OCI-LY3 (cell line): ENCODE data around the gene CACNA2D2.
A peak's percentile ranks its signal among the peaks of the same experiment; 100 is the strongest.
"Not testable (repeated sequence)": the region's sequence is repeated elsewhere in the genome, so short reads cannot be mapped to it uniquely, and the experiment has no call there.

Experiments used
- H2AFZ ChIP-seq: fragments of 200-600, 300-600 bp; shearing (Covaris generic); 2 replicates; pipeline ENCODE4 v1.6.0; 2014; ENCODE audit warnings: antibody characterized with exemption, low read depth, low read length
- H3K27ac ChIP-seq: fragments of 200-600, 300-600 bp; sonication (generic); 2 replicates; pipeline ENCODE4 v1.5.1; 2014; ENCODE audit warnings: mild to moderate bottlenecking, low read length, moderate library complexity, mixed read lengths
- H3K27me3 ChIP-seq: fragments of 200-600, 300-600 bp; sonication (generic); 2 replicates; pipeline ENCODE4 v1.6.1; 2014; ENCODE audit warnings: low read depth, low read length, mixed read lengths
- H3K36me3 ChIP-seq: fragments of 200-600, 300-600 bp; sonication (generic); replicated peaks from 2 replicates; pipeline ENCODE3; 2014; ENCODE audit warnings: low read depth, low read length, mixed read lengths
- H3K4me1 ChIP-seq: fragments of 300-600, 200-600 bp; sonication (generic); 2 replicates; pipeline ENCODE4 v1.6.1; 2014; ENCODE audit warnings: low read length, mixed read lengths
- H3K4me2 ChIP-seq: fragments of 200-600, 300-600 bp; sonication (generic); 2 replicates; pipeline ENCODE4 v1.6.1; 2014; ENCODE audit warnings: low read length, mixed read lengths
- H3K4me3 ChIP-seq: fragments of 300-600, 200-600 bp; sonication (generic); 2 replicates; pipeline ENCODE4 v1.5.1; 2014; ENCODE audit warnings: antibody characterized with exemption, mild to moderate bottlenecking, low read length, moderate library complexity
- H3K79me2 ChIP-seq: fragments of 300-600, 200-600 bp; shearing (Covaris generic); 2 replicates; pipeline ENCODE4 v1.6.1; 2014; ENCODE audit warnings: mild to moderate bottlenecking, low read length, mixed read lengths
- H3K9ac ChIP-seq: fragments of 300-600, 200-600 bp; shearing (Covaris generic); 2 replicates; pipeline ENCODE4 v1.6.0; 2014; ENCODE audit warnings: mild to moderate bottlenecking, low read length, moderate library complexity
- H3K9me3 ChIP-seq: fragments of 200-600, 300-600 bp; shearing (Covaris generic); 2 replicates; pipeline ENCODE4 v1.6.1; 2014; ENCODE audit warnings: low read length, mixed read lengths; ENCODE audit not compliant: insufficient read depth
- H4K20me1 ChIP-seq: fragments of 200-600, 300-600 bp; sonication (generic); 2 replicates; pipeline ENCODE4 v1.6.1; 2016; ENCODE audit warnings: low read length, mixed read lengths; ENCODE audit not compliant: insufficient read depth
- EZH2phosphoT487 ChIP-seq: fragments of 200-600 bp; shearing (Covaris generic); IDR thresholded peaks from 2 replicates; pipeline ENCODE4 v1.6.1; 2018; ENCODE audit warnings: antibody characterized with exemption, mixed run types, low read depth
- TF ChIP-seq, protein P1 (sequence below): fragments of 200-600, 300-600 bp; sonication (generic); IDR thresholded peaks from 2 replicates; pipeline ENCODE4 v1.5.1; 2014; ENCODE audit warnings: antibody characterized with exemption, low read length, low read depth

Gene CACNA2D2

DNA sequence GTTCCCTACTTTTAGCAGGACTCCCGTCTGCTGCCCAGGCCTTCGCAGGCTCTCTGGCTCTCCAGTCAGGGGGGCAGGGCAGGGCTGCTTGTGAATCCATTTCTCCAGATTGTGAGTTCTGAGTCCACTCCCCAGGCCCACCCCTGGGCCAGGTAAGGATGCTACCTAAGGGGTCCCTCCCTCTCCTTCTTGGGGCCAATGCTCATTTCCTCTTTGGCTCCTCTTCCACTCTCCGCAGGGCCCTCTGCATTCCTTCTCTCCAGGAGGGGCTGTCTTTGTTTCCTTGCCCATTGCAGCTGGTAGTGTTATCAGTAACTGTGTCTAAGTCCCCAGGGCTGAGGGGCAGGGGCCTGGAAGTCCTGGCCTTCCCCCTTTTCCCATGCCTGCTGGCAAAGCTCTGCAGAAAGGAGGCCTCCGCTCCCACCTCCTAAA is 13.0 kb upstream of the CACNA2D2 start:
- H3K79me2 ChIP-seq = no peaks in the 10 kb centered on the region
- peaks cover 11% of the 10 kb centered on the region for H3K4me1 ChIP-seq
- no peaks in the 10 kb centered on the region for H4K20me1 ChIP-seq
- H3K9me3 ChIP-seq = no peaks in the 10 kb centered on the region
- no peak overlapping the region for H2AFZ ChIP-seq
- TF ChIP-seq EZH2phosphoT487 = no peak
- TF ChIP-seq, protein P1, sequence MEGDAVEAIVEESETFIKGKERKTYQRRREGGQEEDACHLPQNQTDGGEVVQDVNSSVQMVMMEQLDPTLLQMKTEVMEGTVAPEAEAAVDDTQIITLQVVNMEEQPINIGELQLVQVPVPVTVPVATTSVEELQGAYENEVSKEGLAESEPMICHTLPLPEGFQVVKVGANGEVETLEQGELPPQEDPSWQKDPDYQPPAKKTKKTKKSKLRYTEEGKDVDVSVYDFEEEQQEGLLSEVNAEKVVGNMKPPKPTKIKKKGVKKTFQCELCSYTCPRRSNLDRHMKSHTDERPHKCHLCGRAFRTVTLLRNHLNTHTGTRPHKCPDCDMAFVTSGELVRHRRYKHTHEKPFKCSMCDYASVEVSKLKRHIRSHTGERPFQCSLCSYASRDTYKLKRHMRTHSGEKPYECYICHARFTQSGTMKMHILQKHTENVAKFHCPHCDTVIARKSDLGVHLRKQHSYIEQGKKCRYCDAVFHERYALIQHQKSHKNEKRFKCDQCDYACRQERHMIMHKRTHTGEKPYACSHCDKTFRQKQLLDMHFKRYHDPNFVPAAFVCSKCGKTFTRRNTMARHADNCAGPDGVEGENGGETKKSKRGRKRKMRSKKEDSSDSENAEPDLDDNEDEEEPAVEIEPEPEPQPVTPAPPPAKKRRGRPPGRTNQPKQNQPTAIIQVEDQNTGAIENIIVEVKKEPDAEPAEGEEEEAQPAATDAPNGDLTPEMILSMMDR = no peak
- no peak overlapping the region for H3K4me3 ChIP-seq
- no peak overlapping the region for H3K27ac ChIP-seq
- no peak overlapping the region for H3K4me2 ChIP-seq
- no peak overlapping the region for H3K9ac ChIP-seq
- H3K36me3 ChIP-seq = no peaks in the 10 kb centered on the region
- peaks cover 27% of the 10 kb centered on the region for H3K27me3 ChIP-seq

DNA sequence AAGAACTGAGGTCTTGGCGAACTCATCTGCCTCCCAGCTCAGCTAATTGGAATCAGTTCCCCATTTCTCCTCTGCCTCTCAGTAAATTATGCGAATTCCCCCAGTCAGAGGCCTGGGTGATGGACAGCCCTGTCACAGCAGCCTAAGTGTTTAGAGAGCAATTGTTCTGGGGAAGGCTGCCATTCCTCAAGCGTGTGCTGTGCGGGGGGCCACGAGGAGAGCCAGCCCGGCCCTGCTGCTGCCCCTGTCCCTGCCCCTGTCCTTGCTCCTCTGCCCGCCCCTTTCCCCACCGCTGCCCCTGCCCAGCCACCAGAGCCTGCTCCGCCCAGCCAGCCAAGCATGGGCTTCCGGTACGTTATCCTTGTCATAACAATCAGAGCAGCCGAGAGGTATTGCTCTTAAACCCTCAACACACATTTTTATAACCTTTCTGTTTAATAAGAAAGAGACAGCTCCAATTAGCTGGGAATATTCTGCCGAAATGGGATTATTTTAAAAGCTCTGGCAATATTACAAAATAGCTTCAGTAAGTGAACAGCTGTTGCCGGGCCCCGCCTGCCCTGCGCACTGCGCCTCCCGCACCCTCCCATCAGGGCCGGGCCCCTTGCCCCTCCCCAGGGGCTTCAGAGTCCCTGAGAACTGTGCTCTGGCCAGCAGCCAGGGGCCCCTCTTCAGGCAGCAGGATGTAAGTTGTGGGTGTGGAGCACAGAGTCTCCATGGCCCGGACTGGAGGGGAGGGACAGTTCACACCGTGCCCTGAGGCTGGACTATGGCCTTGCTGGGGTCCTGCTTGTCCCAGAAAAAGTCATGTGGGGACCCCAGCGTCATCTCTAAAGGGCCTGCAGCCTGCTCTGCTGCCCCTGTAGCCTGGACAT is 12.4 kb upstream of the CACNA2D2 start:
- Histone ChIP-seq H3K9me3 (no peaks in the 10 kb centered on the region), H3K9ac (no peak overlapping the region), H3K27me3 (peaks cover 21% of the 10 kb centered on the region), H3K4me2 (peak overlapping the region; percentile 21), H3K4me1 (peaks cover 11% of the 10 kb centered on the region), H2AFZ (no peak overlapping the region), H3K4me3 (no peak overlapping the region), H3K36me3 (no peaks in the 10 kb centered on the region), H4K20me1 (no peaks in the 10 kb centered on the region), H3K27ac (no peak overlapping the region), H3K79me2 (no peaks in the 10 kb centered on the region)
- TF ChIP-seq, protein P1 = no peak
- no peak for TF ChIP-seq EZH2phosphoT487

DNA sequence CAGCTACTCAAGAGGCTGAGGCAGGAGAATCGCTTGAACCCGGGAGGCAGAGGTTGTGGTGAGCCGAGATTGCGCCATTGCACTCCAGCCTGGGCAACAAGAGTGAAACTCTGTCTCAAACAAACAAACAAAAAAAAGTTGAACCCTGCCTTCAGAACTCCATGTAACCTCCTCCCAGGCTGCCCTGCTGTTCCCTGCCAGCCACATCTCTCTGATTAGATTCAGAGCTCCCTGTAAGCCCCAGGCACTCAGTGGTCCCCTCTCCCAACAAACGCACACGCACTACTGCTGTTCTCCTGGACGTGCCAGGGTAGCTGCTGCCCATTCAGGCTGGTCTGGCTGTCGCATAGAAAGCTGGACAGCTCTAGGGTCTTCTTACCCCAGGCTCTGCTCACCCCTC is 9.5 kb upstream of the CACNA2D2 start:
- not testable (repeated sequence) for H3K4me3 ChIP-seq, H3K9ac ChIP-seq, H3K4me2 ChIP-seq, H3K36me3 ChIP-seq, H3K27ac ChIP-seq, H4K20me1 ChIP-seq, H3K9me3 ChIP-seq, H2AFZ ChIP-seq, H3K79me2 ChIP-seq
- Histone ChIP-seq H3K27me3 (peaks cover 27% of the 10 kb centered on the region), H3K4me1 (peaks cover 11% of the 10 kb centered on the region)

DNA sequence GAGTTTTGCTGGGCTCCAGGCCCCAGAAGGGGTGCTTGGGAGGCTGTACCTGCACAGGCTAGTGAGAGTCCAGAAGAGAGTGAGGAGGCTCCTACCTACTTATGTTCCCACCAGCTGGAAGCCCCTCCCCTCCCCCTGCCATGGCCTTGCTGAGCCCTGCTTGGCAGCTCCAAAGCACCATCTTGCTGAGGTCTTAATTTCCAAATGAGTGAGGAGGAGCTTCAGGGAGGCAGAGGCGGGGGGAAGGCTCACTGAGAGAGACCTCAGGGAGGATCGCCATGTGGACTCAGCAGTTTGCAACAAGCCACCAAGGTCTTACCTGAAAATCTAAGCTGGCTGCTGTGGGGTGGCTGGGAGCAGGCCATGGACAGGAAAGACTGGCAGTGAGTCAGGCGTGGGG is 8.7 kb upstream of the CACNA2D2 start:
- Histone ChIP-seq H4K20me1 (no peaks in the 10 kb centered on the region), H3K4me2 (no peak overlapping the region), H3K4me3 (no peak overlapping the region), H3K27me3 (peaks cover 27% of the 10 kb centered on the region), H2AFZ (no peak overlapping the region), H3K79me2 (no peaks in the 10 kb centered on the region), H3K4me1 (peaks cover 11% of the 10 kb centered on the region), H3K9me3 (no peaks in the 10 kb centered on the region), H3K36me3 (no peaks in the 10 kb centered on the region), H3K9ac (no peak overlapping the region), H3K27ac (no peak overlapping the region)
- TF ChIP-seq, protein P1 = no peak
- TF ChIP-seq EZH2phosphoT487 = no peak
